GM23248 (cell line): Measurements from ENCODE around the gene ACADL. TPM values are rescaled to one million over a fixed set of nuclear protein-coding genes. Genes with fewer than 3 reads are reported as not detected.

Experiments
- DNase-seq: peaks from one replicate; pipeline ENCODE4 v3.0.0-alpha.2; 2015
- H2AFZ ChIP-seq: fragments of 200-600 bp; sonication (generic); 2 replicates; pipeline ENCODE4 v1.6.1; 2016; ENCODE audit warnings: antibody characterized with exemption
- H3F3A ChIP-seq: fragments of 200-600 bp; sonication (generic); 2 replicates; pipeline ENCODE4 v1.6.1; 2016; ENCODE audit warnings: mild to moderate bottlenecking, antibody characterized with exemption, mixed run types; ENCODE audit not compliant: insufficient read depth
- H3K27ac ChIP-seq: fragments of 200-600 bp; sonication (generic); 2 replicates; pipeline ENCODE4 v1.5.1; 2016; ENCODE audit warnings: mild to moderate bottlenecking
- H3K27me3 ChIP-seq: fragments of 200-600 bp; sonication (generic); replicated peaks from 2 replicates; pipeline ENCODE4 v1.6.1; 2016; ENCODE audit warnings: mild to moderate bottlenecking; ENCODE audit not compliant: insufficient read depth
- H3K36me3 ChIP-seq: fragments of 200-600 bp; sonication (generic); 2 replicates; pipeline ENCODE4 v1.6.1; 2016; ENCODE audit warnings: low read depth, mild to moderate bottlenecking
- H3K4me1 ChIP-seq: fragments of 200-600 bp; sonication (generic); 2 replicates; pipeline ENCODE4 v1.6.1; 2016; ENCODE audit warnings: mild to moderate bottlenecking; ENCODE audit not compliant: insufficient read depth
- H3K4me2 ChIP-seq: fragments of 200-600 bp; sonication (generic); one replicate; pipeline ENCODE4 v1.6.1; 2016; ENCODE audit warnings: mild to moderate bottlenecking; ENCODE audit not compliant: unreplicated experiment
- H3K4me3 ChIP-seq: fragments of 200-600 bp; sonication (generic); 2 replicates; pipeline ENCODE4 v1.5.1; 2016; ENCODE audit warnings: mild to moderate bottlenecking
- H3K79me2 ChIP-seq: fragments of 200-600 bp; sonication (generic); 2 replicates; pipeline ENCODE4 v1.6.1; 2016; ENCODE audit warnings: mild to moderate bottlenecking; ENCODE audit not compliant: insufficient read depth
- H3K9ac ChIP-seq: fragments of 200-600 bp; sonication (generic); 2 replicates; pipeline ENCODE4 v1.6.1; 2016; ENCODE audit warnings: mild to moderate bottlenecking
- H3K9me2 ChIP-seq: fragments of 200-600 bp; sonication (generic); 2 replicates; pipeline ENCODE4 v1.6.1; 2016; ENCODE audit warnings: mixed run types, mild to moderate bottlenecking, moderate library complexity; ENCODE audit not compliant: insufficient read depth
- H3K9me3 ChIP-seq: fragments of 200-600 bp; sonication (generic); one replicate; pipeline ENCODE4 v1.6.1; 2017; ENCODE audit warnings: low read depth
- H4K20me1 ChIP-seq: fragments of 200-600 bp; sonication (generic); 2 replicates; pipeline ENCODE4 v1.6.0; 2016; ENCODE audit not compliant: insufficient read depth
- EZH2 ChIP-seq: fragments of 200-600 bp; sonication (generic); IDR thresholded peaks from 2 replicates; pipeline ENCODE4 v1.6.1; 2018; ENCODE audit warnings: antibody characterized with exemption, mild to moderate bottlenecking; ENCODE audit not compliant: insufficient read depth, poor library complexity, severe bottlenecking
- EZH2phosphoT487 ChIP-seq: fragments of 200-600 bp; sonication (generic); IDR thresholded peaks from 2 replicates; pipeline ENCODE4 v1.6.1; 2018; ENCODE audit warnings: antibody characterized with exemption, moderate library complexity, mild to moderate bottlenecking, low read depth; ENCODE audit not compliant: insufficient read depth
- WGBS, 2 experiments: methylation state at CpG; one replicate each; pipeline ENCODE4 v1.1.6; 2015 to 2017; ENCODE audit warnings: low lambda C conversion rate in 2 of 2, low coverage in 1 of 2; ENCODE audit errors: missing lambda C conversion rate in 2 of 2; 5-methylcytosine and 5-hydroxymethylcytosine counted together
- in situ Hi-C: fragments of 300-500 bp; cut with MboI; formaldehyde crosslinking; loops from 2 replicates; pipeline ENCODE4 v1.15.0; 2020
- polyA plus RNA-seq: library from polyadenylated mRNA; unstranded; fragments of >200 nt; fragmentation: Nextera tagmentation; extraction: Ambion mirVana; gene quantifications from 2 replicates; pipeline ENCODE4 v1.2.1, GENCODE V29; 2016
- total RNA-seq: library from RNA; depleted of rRNA; stranded (reverse); fragments of >200 nt; shearing (Covaris generic); gene quantifications from 2 replicates; pipeline ENCODE4 v1.2.3, GENCODE V29; 2014

The ACADL gene
- total and polyA plus RNA-seq, 2 experiments from 2014 or later, result not detected

DNA sequence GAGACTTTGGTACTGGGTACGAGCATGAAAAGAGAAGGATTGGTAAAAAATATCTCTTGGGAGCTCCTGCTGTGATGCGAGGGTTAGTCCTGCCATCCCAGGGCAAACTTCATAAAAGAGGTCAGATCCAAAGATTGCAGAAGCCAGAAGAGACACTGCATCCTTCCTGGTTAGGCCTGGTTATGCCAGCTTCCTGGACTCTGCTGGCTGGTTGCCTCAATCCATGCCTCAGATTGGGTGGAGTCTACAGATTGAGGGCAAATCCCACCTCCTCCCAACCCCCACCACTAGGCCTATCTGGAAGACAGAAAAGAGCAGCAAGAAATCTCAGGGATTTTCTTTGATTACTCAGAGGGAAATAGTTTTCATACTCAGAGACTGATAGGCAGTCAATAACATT lies 5.3 kb upstream of the ACADL start:
- no peaks in the 10 kb centered on the region for H4K20me1 ChIP-seq
- in situ Hi-C loops, result no loop called here
- WGBS, 2 experiments, result 22 to 34% methylated on average over 2 of the region's 2 CpGs

DNA sequence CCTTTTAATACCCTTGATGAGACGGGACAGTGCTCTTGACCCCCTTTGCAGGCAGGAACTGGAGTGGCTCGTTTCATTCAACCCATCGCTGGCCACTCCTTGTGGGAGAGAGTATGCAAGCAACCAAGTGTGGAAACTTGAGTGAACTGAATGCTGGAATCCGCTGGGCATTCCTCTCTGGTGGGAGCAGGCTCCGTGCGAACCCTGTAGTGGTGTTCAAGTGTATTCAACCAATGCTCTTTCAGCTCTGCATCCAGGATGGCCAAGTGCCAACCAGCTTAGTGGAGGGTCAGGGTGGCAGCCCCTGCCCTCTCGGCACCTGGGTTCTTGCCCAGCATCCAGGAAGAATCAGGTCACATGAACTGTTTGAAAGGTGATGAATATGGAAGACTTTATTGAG lies 3.3 kb upstream of the ACADL start:
- WGBS, 2 experiments, result 76% methylated on average over 7 of the region's 7 CpGs
- H3K36me3 ChIP-seq, result no peaks in the 10 kb centered on the region

More for the DNA sequence above, 5.3 kb upstream of the ACADL start:
- DNase-seq, result no peak
- Histone ChIP-seq H3K4me2 (no peak overlapping the region), H3K9ac (no peak overlapping the region), H3K4me3 (no peak overlapping the region), H3F3A (no peaks in the 10 kb centered on the region), H3K27me3 (peaks cover 21% of the 10 kb centered on the region), H3K79me2 (no peaks in the 10 kb centered on the region), H3K4me1 (no peaks in the 10 kb centered on the region), H2AFZ (no peak overlapping the region), H3K36me3 (no peaks in the 10 kb centered on the region), H3K9me2 (no peaks in the 10 kb centered on the region), H3K27ac (no peak overlapping the region), H3K9me3 (no peaks in the 10 kb centered on the region)
- TF ChIP-seq EZH2phosphoT487 (no peak), EZH2 (no peak)

DNA sequence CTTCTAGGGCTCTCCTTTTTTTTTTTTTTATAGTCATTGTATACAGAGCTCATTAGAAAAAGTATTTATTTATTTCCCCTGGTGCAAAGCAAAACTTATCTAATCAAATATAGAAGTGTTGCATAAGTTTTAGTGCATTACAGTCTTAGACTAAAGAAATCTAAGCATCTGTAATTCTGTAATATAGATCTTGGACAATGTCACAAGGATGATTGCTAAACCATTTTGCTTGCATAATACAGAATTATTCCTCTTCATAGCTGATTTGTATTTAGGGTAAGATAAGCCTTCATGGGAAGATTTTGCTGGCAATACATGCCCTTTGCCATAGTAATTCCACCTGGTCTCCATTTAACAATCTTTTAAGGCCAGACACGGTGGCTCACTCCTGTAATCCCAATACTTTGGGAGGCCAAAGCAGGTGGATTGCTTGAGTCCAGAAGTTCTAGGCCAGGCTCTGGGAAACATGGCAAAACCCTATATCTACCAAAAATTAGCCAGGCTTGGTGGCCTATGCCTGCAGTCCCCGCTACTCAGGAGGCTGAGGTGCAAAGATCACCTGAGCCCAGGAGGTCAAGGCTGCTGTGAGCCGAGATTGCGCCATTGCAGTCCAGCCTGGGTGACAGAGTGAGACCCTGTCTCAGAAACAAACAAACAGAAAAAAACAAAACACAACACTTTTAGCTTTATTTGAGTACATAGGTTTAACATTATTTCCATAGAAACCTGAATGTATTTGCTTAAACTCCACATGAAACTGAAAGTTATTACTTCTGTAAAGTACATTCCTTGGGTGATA lies 2.2 kb upstream of the ACADL start:
- H4K20me1 ChIP-seq, result no peaks in the 10 kb centered on the region
- no peaks in the 10 kb centered on the region for H3K4me1 ChIP-seq
- DNase-seq, result no peak
- WGBS, 2 experiments, result 76 to 81% methylated on average over 4 of the region's 4 CpGs
- H3K27me3 ChIP-seq, result peaks cover 43% of the 10 kb centered on the region
- no peaks in the 10 kb centered on the region for H3K9me2 ChIP-seq
- H3F3A ChIP-seq, result no peaks in the 10 kb centered on the region
- H3K36me3 ChIP-seq, result no peaks in the 10 kb centered on the region
- H3K79me2 ChIP-seq, result no peaks in the 10 kb centered on the region
- no peak overlapping the region for H3K4me3 ChIP-seq
- no peaks in the 10 kb centered on the region for H3K9me3 ChIP-seq
- in situ Hi-C loops, result no loop called here
- TF ChIP-seq EZH2phosphoT487 (no peak), EZH2 (no peak)
- no peak overlapping the region for H3K9ac ChIP-seq
- no peak overlapping the region for H3K27ac ChIP-seq
- no peak overlapping the region for H3K4me2 ChIP-seq
- H2AFZ ChIP-seq, result no peak overlapping the region

More for the DNA sequence above, 3.3 kb upstream of the ACADL start:
- Histone ChIP-seq H3K79me2 (no peaks in the 10 kb centered on the region), H3K9me3 (no peaks in the 10 kb centered on the region), H3K27ac (no peak overlapping the region), H3K9ac (no peak overlapping the region), H4K20me1 (no peaks in the 10 kb centered on the region), H3K4me2 (no peak overlapping the region), H3K27me3 (peaks cover 35% of the 10 kb centered on the region), H3K4me3 (no peak overlapping the region), H3K9me2 (no peaks in the 10 kb centered on the region), H3F3A (no peaks in the 10 kb centered on the region), H3K4me1 (no peaks in the 10 kb centered on the region), H2AFZ (no peak overlapping the region)
- DNase-seq, result no peak
- TF ChIP-seq EZH2phosphoT487 (no peak), EZH2 (no peak)
- in situ Hi-C loops, result no loop called here

DNA sequence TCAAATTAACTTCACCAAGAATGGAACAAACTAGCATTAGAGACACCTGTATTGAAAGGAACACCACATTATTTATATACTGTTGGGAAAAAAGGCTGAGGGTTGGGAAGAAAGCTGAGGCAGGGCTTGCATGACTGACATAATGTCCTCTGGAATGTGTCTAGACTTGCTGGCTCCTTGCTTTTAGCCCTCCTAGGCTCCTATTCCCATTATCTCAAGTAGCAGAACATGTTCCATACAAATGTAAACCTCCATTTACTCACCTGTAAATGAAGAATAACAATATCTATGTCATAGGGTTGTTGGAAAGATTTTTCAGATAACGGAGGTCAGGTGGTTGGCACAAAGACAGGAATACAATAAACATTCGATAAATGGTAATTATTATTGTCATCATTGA lies 976 bp upstream of the ACADL start:
- 91 to 94% methylated on average over 2 of the region's 2 CpGs for WGBS, 2 experiments
- no peak overlapping the region for H3K4me2 ChIP-seq
- in situ Hi-C loops, result no loop called here

More for the DNA sequence above, 976 bp upstream of the ACADL start:
- Histone ChIP-seq H3K9me3 (no peaks in the 10 kb centered on the region), H3K9me2 (no peaks in the 10 kb centered on the region), H3K36me3 (no peaks in the 10 kb centered on the region), H3K79me2 (no peaks in the 10 kb centered on the region), H3F3A (no peaks in the 10 kb centered on the region), H4K20me1 (no peaks in the 10 kb centered on the region), H3K27ac (no peak overlapping the region), H2AFZ (no peak overlapping the region), H3K27me3 (peaks cover 48% of the 10 kb centered on the region), H3K9ac (no peak overlapping the region), H3K4me3 (no peak overlapping the region), H3K4me1 (no peaks in the 10 kb centered on the region)
- TF ChIP-seq EZH2phosphoT487, result no peak
- no peak for TF ChIP-seq EZH2
- no peak for DNase-seq
